Neuronal stem cell (in vitro differentiated cells): ENCODE results near the gene RIMOC1.
"Not testable (repeated sequence)": the region's sequence is repeated elsewhere in the genome, so short reads cannot be mapped to it uniquely, and the experiment has no call there.

Experiments
- DNase-seq: peaks from one replicate; pipeline ENCODE4 v3.0.0-alpha.2; 2013; ENCODE audit warnings: low spot score
- H2AFZ ChIP-seq: one replicate; pipeline ENCODE4 v1.6.1; 2013; ENCODE audit warnings: mild to moderate bottlenecking, low read length, inconsistent platforms
- H2AK5ac ChIP-seq: 2 replicates; pipeline ENCODE4 v1.6.1; 2013; ENCODE audit warnings: low read depth, mild to moderate bottlenecking, inconsistent platforms, low read length, moderate library complexity, mixed read lengths
- H2BK120ac ChIP-seq: 2 replicates; pipeline ENCODE4 v1.6.1; 2013; ENCODE audit warnings: low read depth, mild to moderate bottlenecking, inconsistent platforms, low read length, moderate library complexity, mixed read lengths
- H2BK12ac ChIP-seq: one replicate; pipeline ENCODE4 v1.6.1; 2013; ENCODE audit warnings: low read length, inconsistent platforms
- H2BK15ac ChIP-seq: 2 replicates; pipeline ENCODE4 v1.6.1; 2013; ENCODE audit warnings: mild to moderate bottlenecking, low read length, inconsistent platforms, mixed read lengths
- H2BK5ac ChIP-seq: one replicate; pipeline ENCODE4 v1.6.1; 2013; ENCODE audit warnings: inconsistent platforms, mild to moderate bottlenecking, low read length, moderate library complexity
- H3K14ac ChIP-seq: one replicate; pipeline ENCODE4 v1.6.1; 2013; ENCODE audit warnings: low read length, inconsistent platforms
- H3K18ac ChIP-seq: 2 replicates; pipeline ENCODE4 v1.6.1; 2013; ENCODE audit warnings: low read length, inconsistent platforms
- H3K23ac ChIP-seq: 2 replicates; pipeline ENCODE4 v1.6.1; 2013; ENCODE audit warnings: low read depth, mild to moderate bottlenecking, mixed read lengths, low read length, inconsistent platforms; ENCODE audit not compliant: poor library complexity
- H3K27ac ChIP-seq: replicated peaks from 3 replicates; pipeline ENCODE4 v1.5.1; 2013; ENCODE audit warnings: low read length, inconsistent platforms
- H3K27me3 ChIP-seq, 3 experiments: 2 replicates each; pipeline ENCODE4 v1.6.1; 2013; ENCODE audit warnings: low read length in 3 of 3, mild to moderate bottlenecking in 2 of 3, inconsistent platforms in 1 of 3, low read depth in 1 of 3, mixed read lengths in 1 of 3, moderate library complexity in 1 of 3; ENCODE audit not compliant: control insufficient read depth in 3 of 3, insufficient read depth in 3 of 3
- H3K36me3 ChIP-seq, 2 donors: replicated peaks in 1 of 2; 2 replicates each; pipeline ENCODE4 v1.6.1; 2013; ENCODE audit warnings: low read length in 2 of 2; ENCODE audit not compliant: control insufficient read depth in 2 of 2, insufficient read depth in 2 of 2
- H3K4ac ChIP-seq: 2 replicates; pipeline ENCODE4 v1.6.1; 2013; ENCODE audit warnings: inconsistent platforms, mild to moderate bottlenecking, low read length, moderate library complexity
- H3K4me1 ChIP-seq, 2 donors: 1 replicate in 1 of 2; 2 replicates in 1 of 2; pipeline ENCODE4 v1.6.1; 2013; ENCODE audit warnings: low read length in 2 of 2, low read depth in 1 of 2; ENCODE audit not compliant: control insufficient read depth in 2 of 2, insufficient read depth in 1 of 2
- H3K4me2 ChIP-seq: one replicate; pipeline ENCODE4 v1.6.1; 2013; ENCODE audit warnings: mild to moderate bottlenecking, low read length, inconsistent platforms; ENCODE audit not compliant: insufficient read depth, poor library complexity, severe bottlenecking
- H3K4me3 ChIP-seq, 2 donors: 2 replicates each; pipeline ENCODE4 v1.5.1; 2013; ENCODE audit warnings: low read length in 2 of 2, mild to moderate bottlenecking in 2 of 2, inconsistent platforms in 1 of 2, moderate library complexity in 1 of 2
- H3K79me1 ChIP-seq: one replicate; pipeline ENCODE4 v1.6.1; 2013; ENCODE audit warnings: low read depth, mild to moderate bottlenecking, inconsistent platforms, low read length, moderate library complexity
- H3K9ac ChIP-seq: one replicate; pipeline ENCODE4 v1.6.1; 2013; ENCODE audit warnings: mild to moderate bottlenecking, low read depth, low read length, inconsistent platforms; ENCODE audit not compliant: poor library complexity
- H3K9me3 ChIP-seq, 2 donors: replicated peaks in 1 of 2; 2 replicates each; pipeline versions ENCODE3 to v1.6.1; 2013; ENCODE audit warnings: low read length in 2 of 2, mild to moderate bottlenecking in 2 of 2, inconsistent platforms in 1 of 2, low read depth in 1 of 2, mixed read lengths in 1 of 2, moderate library complexity in 1 of 2; ENCODE audit not compliant: control insufficient read depth in 2 of 2, insufficient read depth in 1 of 2
- H4K8ac ChIP-seq: one replicate; pipeline ENCODE4 v1.6.1; 2013; ENCODE audit warnings: low read depth, mild to moderate bottlenecking, inconsistent platforms, low read length, moderate library complexity
- H4K91ac ChIP-seq: one replicate; pipeline ENCODE4 v1.6.1; 2013; ENCODE audit warnings: low read length, low read depth, mild to moderate bottlenecking, inconsistent platforms; ENCODE audit not compliant: poor library complexity
- WGBS, 2 donors: extraction: QIAGEN DNeasy Blood & Tissue Kit; methylation state at CpG; one replicate each; pipeline ENCODE4 v1.1.7; 2013; ENCODE audit warnings: missing lambda C conversion rate in 2 of 2, mixed read lengths in 1 of 2; ENCODE audit not compliant: insufficient read length in 2 of 2, insufficient replicate concordance in 1 of 2; ENCODE audit errors: extremely low coverage in 2 of 2; 5-methylcytosine and 5-hydroxymethylcytosine counted together

The RIMOC1 gene

GRCh38 chr5:41935544-41935943, 31.4 kb downstream of the RIMOC1 start:
- H3K9ac ChIP-seq = no peak overlapping the region
- H3K14ac ChIP-seq = no peak overlapping the region
- no peak overlapping the region for H3K4ac ChIP-seq
- H2BK15ac ChIP-seq = no peak overlapping the region
- peak overlapping the region; percentile 57 for H3K27ac ChIP-seq
- H3K4me3 ChIP-seq = no peak overlapping the region
- peak; percentile 24 for DNase-seq
- H3K4me2 ChIP-seq = no peak overlapping the region
- no peaks in the 10 kb centered on the region for H3K79me1 ChIP-seq
- no peak overlapping the region for H3K23ac ChIP-seq
- H3K36me3 ChIP-seq = no peaks in the 10 kb centered on the region
- no peaks in the 10 kb centered on the region for H3K27me3 ChIP-seq
- no peak overlapping the region for H4K8ac ChIP-seq
- no peak overlapping the region for H4K91ac ChIP-seq
- no peaks in the 10 kb centered on the region for H3K9me3 ChIP-seq
- no peak overlapping the region for H3K18ac ChIP-seq
- H2BK12ac ChIP-seq = no peak overlapping the region
- H2AFZ ChIP-seq = peak overlapping the region; percentile 86
- H2BK120ac ChIP-seq = no peak overlapping the region
- H2AK5ac ChIP-seq = no peak overlapping the region
- H2BK5ac ChIP-seq = no peak overlapping the region
- H3K4me1 ChIP-seq = peaks cover 3 to 6% of the 10 kb centered on the region in 2 donors

DNA sequence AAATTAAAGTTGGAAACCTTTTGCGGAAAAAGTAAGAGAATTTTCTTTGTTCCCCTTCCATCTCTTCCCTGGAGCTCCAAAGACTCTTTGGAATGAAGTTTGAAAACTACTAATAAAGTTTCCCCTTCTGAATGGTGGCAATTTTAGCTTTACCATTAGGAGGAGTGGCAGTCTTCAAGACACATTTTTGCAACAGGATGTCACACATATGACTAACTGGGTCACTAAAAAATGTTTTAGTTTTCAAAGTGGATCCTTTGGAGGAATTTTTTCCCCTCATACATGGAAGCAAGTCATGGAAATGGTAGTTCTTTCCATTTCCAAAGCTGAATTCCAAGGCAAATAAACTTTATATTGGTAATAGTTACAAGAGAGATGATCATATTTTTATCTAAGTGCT, 36.5 kb downstream of the RIMOC1 start:
- H3K9ac ChIP-seq = no peak overlapping the region
- no peak overlapping the region for H3K23ac ChIP-seq
- H3K79me1 ChIP-seq = no peaks in the 10 kb centered on the region
- no peak overlapping the region for H3K27ac ChIP-seq
- no peaks in the 10 kb centered on the region for H3K27me3 ChIP-seq
- H3K14ac ChIP-seq = no peak overlapping the region
- no peak overlapping the region for H3K4ac ChIP-seq
- no peak overlapping the region for H3K18ac ChIP-seq
- H3K36me3 ChIP-seq = no peaks in the 10 kb centered on the region
- H2AFZ ChIP-seq = no peak overlapping the region
- H3K4me2 ChIP-seq = no peak overlapping the region
- H2BK5ac ChIP-seq = no peak overlapping the region
- H2BK12ac ChIP-seq = no peak overlapping the region
- H3K4me1 ChIP-seq = peaks cover 0 to 2% of the 10 kb centered on the region in 2 donors
- H4K91ac ChIP-seq = no peak overlapping the region
- H2AK5ac ChIP-seq = no peak overlapping the region
- DNase-seq = no peak
- no peak overlapping the region for H3K4me3 ChIP-seq
- no CpG with 5 or more reads among the region's 1 CpG for WGBS, 2 donors
- no peaks in the 10 kb centered on the region for H3K9me3 ChIP-seq
- H4K8ac ChIP-seq = no peak overlapping the region
- no peak overlapping the region for H2BK15ac ChIP-seq
- H2BK120ac ChIP-seq = no peak overlapping the region

- not testable (repeated sequence) for DNase-seq, H3K18ac ChIP-seq, H3K36me3 ChIP-seq, H2AK5ac ChIP-seq, H2AFZ ChIP-seq, H3K9ac ChIP-seq, H2BK120ac ChIP-seq, H3K79me1 ChIP-seq, H3K9me3 ChIP-seq, H3K14ac ChIP-seq, H2BK12ac ChIP-seq, H3K23ac ChIP-seq, H3K4me1 ChIP-seq, H4K8ac ChIP-seq, H3K4me2 ChIP-seq, H3K4ac ChIP-seq, H2BK5ac ChIP-seq, H3K27ac ChIP-seq, H3K27me3 ChIP-seq, H4K91ac ChIP-seq, H2BK15ac ChIP-seq, H3K4me3 ChIP-seq
- no CpG with 5 or more reads among the region's 7 CpGs for WGBS, 2 donors
Measured at GRCh38 chr5:41945332-41945955, 41.3 kb downstream of the RIMOC1 start.

- H2BK12ac ChIP-seq = no peak overlapping the region
Measured at GRCh38 chr5:41951224-41951623, 47.1 kb downstream of the RIMOC1 start.

More at GRCh38 chr5:41951224-41951623, 47.1 kb downstream of the RIMOC1 start:
- H3K23ac ChIP-seq = no peak overlapping the region
- H2AFZ ChIP-seq = no peak overlapping the region
- H3K9ac ChIP-seq = peak overlapping the region; percentile 60
- H3K4me3 ChIP-seq = no peak overlapping the region
- no peak overlapping the region for H3K4ac ChIP-seq
- peaks cover 1% of the 10 kb centered on the region for H3K79me1 ChIP-seq
- H3K27me3 ChIP-seq = no peaks in the 10 kb centered on the region
- no peak overlapping the region for H3K14ac ChIP-seq
- no peak overlapping the region for H2BK15ac ChIP-seq
- no peaks in the 10 kb centered on the region for H3K4me1 ChIP-seq
- H3K36me3 ChIP-seq = no peaks in the 10 kb centered on the region
- no peak for DNase-seq
- H4K91ac ChIP-seq = no peak overlapping the region
- H4K8ac ChIP-seq = no peak overlapping the region
- no peak overlapping the region for H2AK5ac ChIP-seq
- peaks cover 0 to 2% of the 10 kb centered on the region in 2 donors for H3K9me3 ChIP-seq
- no peak overlapping the region for H2BK5ac ChIP-seq
- no peak overlapping the region for H2BK120ac ChIP-seq
- no CpG with 5 or more reads among the region's 3 CpGs for WGBS, 2 donors
- H3K18ac ChIP-seq = no peak overlapping the region
- H3K4me2 ChIP-seq = no peak overlapping the region
- no peak overlapping the region for H3K27ac ChIP-seq
